OCI-LY7 (cell line): ENCODE results near the gene FHIT. TPM values are rescaled to one million over a fixed set of nuclear protein-coding genes. Genes with fewer than 3 reads are reported as not detected.

Experiments used
- BruUV-seq: library from RNA; stranded (reverse); fragments of 400-500 nt; replicated peaks from 2 replicates; lab custom pipeline; 2021; lab: Mats Ljungman, UMichigan
- CTCF ChIA-PET: fragments of 300-600 bp; sonication (Branson Sonifier 250); formaldehyde crosslinking; loops from one replicate; lab custom pipeline; 2022; ENCODE audit warnings: antibody characterized with exemption; ENCODE audit not compliant: unreplicated experiment; lab: Charles Lee
- POLR2A ChIA-PET: fragments of 300-600 bp; sonication (Branson Sonifier 250); formaldehyde crosslinking; loops from one replicate; lab custom pipeline; 2022; ENCODE audit warnings: antibody characterized with exemption; lab: Charles Lee
- DNase-seq: peaks from one replicate; pipeline ENCODE4 v3.0.0-alpha.2; 2015; ENCODE audit warnings: low spot score
- H2AFZ ChIP-seq: fragments of 200-600 bp; sonication (generic), shearing (Covaris generic); 2 replicates; pipeline ENCODE4 v1.6.1; 2014; ENCODE audit warnings: mild to moderate bottlenecking, antibody characterized with exemption, low read length, moderate library complexity
- H3K27ac ChIP-seq: fragments of 200-600 bp; sonication (generic); 2 replicates; pipeline ENCODE4 v1.5.1; 2014; ENCODE audit warnings: mixed run types, low read depth, mild to moderate bottlenecking, moderate library complexity, low read length, inconsistent platforms; ENCODE audit not compliant: poor library complexity, severe bottlenecking
- H3K36me3 ChIP-seq: fragments of 200-600 bp; sonication (generic); 2 replicates; pipeline ENCODE4 v1.6.1; 2014; ENCODE audit warnings: mild to moderate bottlenecking, antibody characterized with exemption, low read length, moderate library complexity, mixed read lengths; ENCODE audit not compliant: insufficient read depth
- H3K4me1 ChIP-seq: fragments of 200-600 bp; sonication (generic); 2 replicates; pipeline ENCODE4 v1.5.1; 2014; ENCODE audit warnings: mild to moderate bottlenecking, low read length; ENCODE audit not compliant: insufficient read depth, poor library complexity, severe bottlenecking
- H3K4me2 ChIP-seq: fragments of 200-600 bp; sonication (generic); 2 replicates; pipeline ENCODE4 v1.6.1; 2014; ENCODE audit warnings: mild to moderate bottlenecking, low read length
- H3K4me3 ChIP-seq: fragments of 200-600 bp; sonication (generic); 2 replicates; pipeline ENCODE4 v1.5.1; 2014; ENCODE audit warnings: mild to moderate bottlenecking, low read depth, low read length; ENCODE audit not compliant: poor library complexity, severe bottlenecking
- H3K79me2 ChIP-seq: fragments of 200-600 bp; sonication (generic); 2 replicates; pipeline ENCODE4 v1.6.1; 2016; ENCODE audit warnings: low read depth, mild to moderate bottlenecking, low read length, moderate library complexity, mixed read lengths; ENCODE audit not compliant: insufficient read depth
- H3K9me2 ChIP-seq: fragments of 200-600 bp; sonication (generic); 2 replicates; pipeline ENCODE4 v1.6.1; 2016; ENCODE audit warnings: mild to moderate bottlenecking, low read length, mixed read lengths; ENCODE audit not compliant: insufficient read depth
- H3K9me3 ChIP-seq: fragments of 200-600 bp; sonication (generic); 2 replicates; pipeline ENCODE4 v1.6.1; 2014; ENCODE audit warnings: mild to moderate bottlenecking, mixed run types, low read length, mixed read lengths
- H4K20me1 ChIP-seq: fragments of 200-600 bp; sonication (generic); 2 replicates; pipeline ENCODE4 v1.6.1; 2014; ENCODE audit warnings: mild to moderate bottlenecking, antibody characterized with exemption, low read length, moderate library complexity, mixed read lengths; ENCODE audit not compliant: insufficient read depth
- CTCF ChIP-seq: fragments of 200-600 bp; sonication (generic); conservative IDR thresholded peaks from 2 replicates; pipeline ENCODE4 v1.5.1; 2014; ENCODE audit warnings: mild to moderate bottlenecking, antibody characterized with exemption, low read length, moderate library complexity, mixed read lengths
- EZH2phosphoT487 ChIP-seq: fragments of 200-600 bp; sonication (generic); IDR thresholded peaks from 2 replicates; pipeline ENCODE4 v1.6.1; 2018; ENCODE audit warnings: low read depth, borderline replicate concordance, mild to moderate bottlenecking, mixed run types, antibody characterized with exemption, low read length, moderate library complexity, mixed read lengths
- intact Hi-C: fragments of 100-400 bp; cut with micrococcal nuclease; formaldehyde crosslinking; loops from one replicate; pipeline ENCODE4 v1.10.0; 2022; ENCODE audit not compliant: unreplicated experiment
- total RNA-seq, 2 experiments: library from RNA; depleted of rRNA in 1 of 2; stranded (reverse); fragments of >200 nt in 1 of 2; shearing (Covaris generic) in 1 of 2; gene quantifications; 2 replicates each; pipeline ENCODE4 v1.2.3, GENCODE V29; 2014 to 2022

Gene FHIT
- total RNA-seq, 2 experiments from 2014 or later: 5.0 to 10.9 TPM

- no peak overlapping the region for H2AFZ ChIP-seq
- H3K4me1 ChIP-seq: no peaks in the 10 kb centered on the region
- TF ChIP-seq CTCF (no peak), EZH2phosphoT487 (no peak)
- H3K27ac ChIP-seq: no peak overlapping the region
- no peaks in the 10 kb centered on the region for H3K9me2 ChIP-seq
- DNase-seq: no peak
- H4K20me1 ChIP-seq: no peaks in the 10 kb centered on the region
- ChIA-PET CTCF (no interaction called here), POLR2A (no interaction called here)
- no TSS peak for BruUV-seq
- H3K36me3 ChIP-seq: no peaks in the 10 kb centered on the region
- no peak overlapping the region for H3K4me3 ChIP-seq
- no peaks in the 10 kb centered on the region for H3K9me3 ChIP-seq
- H3K79me2 ChIP-seq: no peaks in the 10 kb centered on the region
- intact Hi-C loops: no loop called here
- no peak overlapping the region for H3K4me2 ChIP-seq
Measured at GRCh38 chr3:59802045-59802444, 1449.2 kb downstream of the FHIT start.

DNA sequence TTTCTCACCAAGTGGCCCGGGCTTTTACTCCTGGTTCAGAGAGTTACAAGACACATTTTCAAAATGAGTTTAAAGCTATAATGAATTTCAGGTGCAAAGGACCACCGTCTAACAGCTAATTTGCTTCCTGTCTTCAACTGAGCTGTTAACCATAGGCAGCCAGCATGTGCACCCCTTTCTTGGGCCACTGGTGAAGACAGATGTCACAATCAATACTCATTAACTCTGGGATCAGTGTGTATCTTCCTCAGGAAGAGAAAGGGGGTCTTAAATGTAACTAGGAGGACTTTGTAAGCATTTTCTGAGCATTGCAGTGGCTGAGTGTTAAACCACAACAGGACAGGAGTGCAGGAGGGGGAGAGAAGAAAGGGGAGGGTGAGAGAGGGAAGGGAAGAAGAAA lies 1450.8 kb downstream of the FHIT start:
- no peaks in the 10 kb centered on the region for H3K4me1 ChIP-seq
- H3K36me3 ChIP-seq: no peaks in the 10 kb centered on the region
- no peaks in the 10 kb centered on the region for H3K79me2 ChIP-seq
- no peaks in the 10 kb centered on the region for H4K20me1 ChIP-seq
- H3K4me2 ChIP-seq: no peak overlapping the region
- H3K9me2 ChIP-seq: no peaks in the 10 kb centered on the region
- H3K27ac ChIP-seq: no peak overlapping the region
- no TSS peak for BruUV-seq
- CTCF ChIA-PET: no interaction called here
- no peaks in the 10 kb centered on the region for H3K9me3 ChIP-seq
- no peak overlapping the region for H3K4me3 ChIP-seq
- no peak overlapping the region for H2AFZ ChIP-seq
- TF ChIP-seq EZH2phosphoT487: no peak
- intact Hi-C loops: no loop called here
- DNase-seq: no peak
- POLR2A ChIA-PET: interaction anchor here (0.9 kb wide), 1 partner anchor 9 kb away, joined by 4 read pairs; no protein-coding TSS in a partner anchor

DNA sequence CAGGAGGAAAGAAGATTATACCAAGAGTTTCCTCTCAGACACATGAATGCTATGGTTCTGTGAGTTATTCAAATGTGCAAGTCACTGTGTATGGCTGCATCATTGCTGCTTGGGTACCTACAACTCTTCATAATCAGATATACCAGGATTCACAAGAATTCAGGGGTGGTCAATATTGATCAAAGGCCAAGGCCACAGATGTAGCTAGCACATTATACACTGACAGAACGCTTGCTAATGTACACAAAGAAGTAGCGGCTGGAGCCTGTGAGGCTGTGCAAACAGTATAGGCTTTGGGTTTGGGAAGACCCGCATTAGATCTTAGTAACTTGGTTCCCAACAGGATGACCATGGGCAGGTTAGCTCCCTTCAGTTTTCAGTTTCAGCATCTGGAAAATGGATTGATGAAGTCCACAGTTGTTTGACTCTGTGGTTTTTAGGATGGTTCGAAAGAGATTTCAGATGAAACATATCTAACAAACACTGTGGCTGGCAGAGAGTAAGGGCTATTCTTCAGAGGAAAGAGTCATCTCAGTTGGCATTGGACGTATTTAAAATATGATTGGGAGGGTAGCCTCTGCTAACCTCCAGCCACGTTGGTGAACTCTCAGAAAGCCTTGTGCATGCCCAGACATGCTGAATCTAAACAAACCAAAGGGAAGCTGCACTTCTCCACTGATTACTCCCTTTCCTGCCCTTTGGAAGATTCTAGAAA lies 1452.7 kb downstream of the FHIT start:
- H3K4me3 ChIP-seq: no peak overlapping the region
- intact Hi-C loops: no loop called here
- TF ChIP-seq EZH2phosphoT487: no peak
- no peak for TF ChIP-seq CTCF
- DNase-seq: no peak
- no peaks in the 10 kb centered on the region for H4K20me1 ChIP-seq
- H3K27ac ChIP-seq: no peak overlapping the region
- BruUV-seq: no TSS peak
- no peaks in the 10 kb centered on the region for H3K4me1 ChIP-seq
- H2AFZ ChIP-seq: no peak overlapping the region
- ChIA-PET POLR2A (interaction anchor here (1.6 kb wide), 1 partner anchor 13 kb away, joined by 6 read pairs; no protein-coding TSS in a partner anchor), CTCF (no interaction called here)
- no peaks in the 10 kb centered on the region for H3K36me3 ChIP-seq
- no peaks in the 10 kb centered on the region for H3K79me2 ChIP-seq
- H3K9me2 ChIP-seq: no peaks in the 10 kb centered on the region
- no peak overlapping the region for H3K4me2 ChIP-seq
- H3K9me3 ChIP-seq: no peaks in the 10 kb centered on the region
